ENCODE data around the gene NGDN. TPM values are rescaled to one million over a fixed set of nuclear protein-coding genes. Genes with fewer than 3 reads are reported as not detected.

NGDN gene
- total and polyA plus RNA-seq, 2 donors (not counting 3 experiments of a cell fraction or from before 2014, with no cell fraction given): 25.6 to 36.5 TPM

DNA sequence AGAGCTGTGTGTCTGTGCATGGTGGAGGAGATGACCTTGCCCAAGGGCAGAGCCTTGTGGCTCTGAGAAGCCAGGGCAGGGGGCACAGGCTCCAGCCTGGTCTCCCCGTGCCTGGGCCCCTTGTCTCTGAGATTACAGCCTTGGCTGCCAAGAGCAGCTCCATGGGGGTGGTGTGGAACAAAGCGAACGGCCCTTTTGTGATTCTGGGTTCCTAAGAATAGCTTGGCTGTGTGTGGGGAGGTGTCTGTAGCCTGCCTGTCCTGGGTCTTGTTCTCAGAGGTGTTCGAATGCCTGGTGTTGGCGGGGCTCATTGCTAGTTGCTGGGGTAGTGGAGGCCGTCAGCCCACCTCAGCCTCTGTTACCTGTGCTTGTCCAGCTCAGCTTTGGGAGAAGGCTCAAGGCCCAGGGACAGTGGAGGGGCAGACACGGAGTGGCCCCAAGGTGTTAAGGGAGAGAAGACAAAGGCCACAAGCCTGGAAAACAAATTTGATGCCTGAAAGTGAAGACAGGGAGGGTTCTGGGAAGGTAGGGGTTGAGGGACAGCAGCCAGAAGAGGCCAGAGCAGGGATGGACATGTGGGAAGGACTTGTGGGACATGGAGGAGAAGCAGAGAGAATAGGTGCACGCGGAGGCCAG lies 26.7 kb upstream of the NGDN start:
- Histone ChIP-seq H2AFZ (ENCODE audit: low read depth, low read length) (no peak overlapping the region), H3K79me2 (ENCODE audit: control insufficient read depth, insufficient read depth, low read length) (no peaks in the 10 kb centered on the region), H3K36me3 (ENCODE audit: control insufficient read depth in 2 of 2, extremely low read depth in 1 of 2, insufficient read depth in 2 of 2, low read length in 2 of 2) (no peaks in the 10 kb centered on the region), H3K9ac (replicated peaks; ENCODE audit: extremely low read depth, insufficient read depth, low read length) (no peak overlapping the region), H4K20me1 (replicated peaks; ENCODE audit: control insufficient read depth, extremely low read depth, insufficient read depth, low read length) (no peaks in the 10 kb centered on the region), H3K4me2 (ENCODE audit: insufficient read depth, low read length) (no peak overlapping the region), H3K27me3 (ENCODE audit: control insufficient read depth in 2 of 2, insufficient read depth in 2 of 2, low read length in 2 of 2) (peaks cover 4 to 7% of the 10 kb centered on the region in 2 experiments), H3K4me3 (replicated peaks in 1 of 3; ENCODE audit: insufficient read depth in 1 of 3, low read depth in 1 of 3, low read length in 3 of 3) (no peak overlapping the region), H3K9me3 (replicated peaks; ENCODE audit: control insufficient read depth, insufficient read depth, low read length) (no peaks in the 10 kb centered on the region), H3K27ac (ENCODE audit: insufficient read depth, low read depth, low read length) (no peak overlapping the region), H3K4me1 (ENCODE audit: control insufficient read depth, extremely low read depth, insufficient read depth, low read length) (no peaks in the 10 kb centered on the region), H3K9me1 (replicated peaks; ENCODE audit: control insufficient read depth, extremely low read depth, insufficient read depth, low read length) (no peaks in the 10 kb centered on the region)
- dilution Hi-C loops (cut with MboI; ENCODE audit: extremely low pct_ligation_motif_present, low sequenced_read_pairs): no loop called here
- ChIA-PET POLR2A (no interaction called here), CTCF (interaction anchor here (1.1 kb wide), 1 partner anchor 13 kb away, joined by 3 read pairs; no protein-coding TSS in a partner anchor)
- DNase-seq (ENCODE audit: low read depth, low spot score) (no peak), FAIRE-seq (no peak)
- TF ChIP-seq POLR2A (IDR thresholded peaks at IDR 0.05; ENCODE audit: low read depth, low read length) (no peak), POLR2AphosphoS5 (IDR thresholded peaks at IDR 0.05; ENCODE audit: insufficient read depth, low read depth, low read length) (no peak), JUN (IDR thresholded peaks at IDR 0.05; ENCODE audit: borderline replicate concordance, insufficient read depth, insufficient read length, low read depth) (no peak), EZH2 (IDR thresholded peaks at IDR 0.05; ENCODE audit: borderline replicate concordance, low read depth, low read length, severe bottlenecking) (no peak), FOS (IDR thresholded peaks at IDR 0.05; ENCODE audit: borderline replicate concordance, insufficient read depth, low read length) (no peak), GATA2 (IDR thresholded peaks at IDR 0.05; ENCODE audit: insufficient read depth, insufficient read length, low read depth, low read length) (no peak), MYC (IDR thresholded peaks at IDR 0.05; ENCODE audit: low read depth, low read length) (no peak)
- TF ChIP-seq, protein P1, sequence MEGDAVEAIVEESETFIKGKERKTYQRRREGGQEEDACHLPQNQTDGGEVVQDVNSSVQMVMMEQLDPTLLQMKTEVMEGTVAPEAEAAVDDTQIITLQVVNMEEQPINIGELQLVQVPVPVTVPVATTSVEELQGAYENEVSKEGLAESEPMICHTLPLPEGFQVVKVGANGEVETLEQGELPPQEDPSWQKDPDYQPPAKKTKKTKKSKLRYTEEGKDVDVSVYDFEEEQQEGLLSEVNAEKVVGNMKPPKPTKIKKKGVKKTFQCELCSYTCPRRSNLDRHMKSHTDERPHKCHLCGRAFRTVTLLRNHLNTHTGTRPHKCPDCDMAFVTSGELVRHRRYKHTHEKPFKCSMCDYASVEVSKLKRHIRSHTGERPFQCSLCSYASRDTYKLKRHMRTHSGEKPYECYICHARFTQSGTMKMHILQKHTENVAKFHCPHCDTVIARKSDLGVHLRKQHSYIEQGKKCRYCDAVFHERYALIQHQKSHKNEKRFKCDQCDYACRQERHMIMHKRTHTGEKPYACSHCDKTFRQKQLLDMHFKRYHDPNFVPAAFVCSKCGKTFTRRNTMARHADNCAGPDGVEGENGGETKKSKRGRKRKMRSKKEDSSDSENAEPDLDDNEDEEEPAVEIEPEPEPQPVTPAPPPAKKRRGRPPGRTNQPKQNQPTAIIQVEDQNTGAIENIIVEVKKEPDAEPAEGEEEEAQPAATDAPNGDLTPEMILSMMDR (IDR thresholded peaks at IDR 0.05; ENCODE audit: extremely low read depth in 1 of 2, insufficient read depth in 1 of 2, low read depth in 1 of 2, low read length in 2 of 2): no peak
- TF ChIP-seq, protein P2, sequence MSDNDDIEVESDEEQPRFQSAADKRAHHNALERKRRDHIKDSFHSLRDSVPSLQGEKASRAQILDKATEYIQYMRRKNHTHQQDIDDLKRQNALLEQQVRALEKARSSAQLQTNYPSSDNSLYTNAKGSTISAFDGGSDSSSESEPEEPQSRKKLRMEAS (IDR thresholded peaks at IDR 0.05; ENCODE audit: insufficient read depth, insufficient read length): no peak
- BruUV-seq (replicated peaks): no TSS peak
- intact Hi-C loops (cut with micrococcal nuclease): no loop called here
